Measurements from ENCODE around the gene S100A9. TPM values are rescaled to one million over a fixed set of nuclear protein-coding genes. Genes with fewer than 3 reads are reported as not detected.
"Not testable (repeated sequence)": the region's sequence is repeated elsewhere in the genome, so short reads cannot be mapped to it uniquely, and the experiment has no call there.

S100A9 gene
- total RNA-seq, 1 donor from 2014 or later = 911 TPM

DNA sequence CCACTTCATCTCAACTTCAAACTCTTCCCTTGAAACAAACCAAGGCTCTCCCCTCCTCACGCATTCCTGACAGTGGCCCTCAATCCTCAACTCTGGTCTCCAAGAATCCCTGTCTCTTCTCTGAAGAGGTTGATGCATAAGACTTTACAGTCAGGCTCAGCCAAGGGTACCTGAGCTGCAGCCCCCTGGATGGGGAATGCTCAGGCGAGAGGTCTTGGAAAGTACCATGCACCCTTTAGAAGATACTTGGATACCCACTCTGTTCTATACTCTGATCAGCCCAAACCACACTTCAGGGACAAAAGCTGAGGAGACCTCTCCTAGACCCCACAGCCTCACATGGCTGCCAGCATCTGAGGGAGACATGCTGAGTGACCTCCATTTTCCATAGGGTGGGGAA lies 44.4 kb upstream of the S100A9 start:
- Histone ChIP-seq H3K27ac (no peak overlapping the region), H3K36me3 (no peaks in the 10 kb centered on the region), H3K4me1 (no peaks in the 10 kb centered on the region), H3K9me3 (no peaks in the 10 kb centered on the region), H3K27me3 (ENCODE audit: low read depth) (no peaks in the 10 kb centered on the region), H3K4me3 (no peak overlapping the region)
- intact Hi-C loops (cut with DNase I) = no loop called here
- ATAC-seq = no peak
- TF ChIP-seq, protein P1, sequence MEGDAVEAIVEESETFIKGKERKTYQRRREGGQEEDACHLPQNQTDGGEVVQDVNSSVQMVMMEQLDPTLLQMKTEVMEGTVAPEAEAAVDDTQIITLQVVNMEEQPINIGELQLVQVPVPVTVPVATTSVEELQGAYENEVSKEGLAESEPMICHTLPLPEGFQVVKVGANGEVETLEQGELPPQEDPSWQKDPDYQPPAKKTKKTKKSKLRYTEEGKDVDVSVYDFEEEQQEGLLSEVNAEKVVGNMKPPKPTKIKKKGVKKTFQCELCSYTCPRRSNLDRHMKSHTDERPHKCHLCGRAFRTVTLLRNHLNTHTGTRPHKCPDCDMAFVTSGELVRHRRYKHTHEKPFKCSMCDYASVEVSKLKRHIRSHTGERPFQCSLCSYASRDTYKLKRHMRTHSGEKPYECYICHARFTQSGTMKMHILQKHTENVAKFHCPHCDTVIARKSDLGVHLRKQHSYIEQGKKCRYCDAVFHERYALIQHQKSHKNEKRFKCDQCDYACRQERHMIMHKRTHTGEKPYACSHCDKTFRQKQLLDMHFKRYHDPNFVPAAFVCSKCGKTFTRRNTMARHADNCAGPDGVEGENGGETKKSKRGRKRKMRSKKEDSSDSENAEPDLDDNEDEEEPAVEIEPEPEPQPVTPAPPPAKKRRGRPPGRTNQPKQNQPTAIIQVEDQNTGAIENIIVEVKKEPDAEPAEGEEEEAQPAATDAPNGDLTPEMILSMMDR (IDR thresholded peaks at IDR 0.05) = no peak
- DNase-seq = no peak

GRCh38 chr1:153314388-153314787 lies 43.3 kb upstream of the S100A9 start:
- DNase-seq; H3K4me3 ChIP-seq; H3K4me1 ChIP-seq; ATAC-seq; H3K9me3 ChIP-seq; H3K36me3 ChIP-seq; H3K27ac ChIP-seq; H3K27me3 ChIP-seq (ENCODE audit: low read depth); intact Hi-C loops (cut with DNase I): not testable (repeated sequence)

- H3K36me3 ChIP-seq; H3K4me1 ChIP-seq; intact Hi-C loops (cut with DNase I); H3K27me3 ChIP-seq (ENCODE audit: low read depth); DNase-seq; H3K9me3 ChIP-seq; H3K27ac ChIP-seq; H3K4me3 ChIP-seq; ATAC-seq: not testable (repeated sequence)
Measured at GRCh38 chr1:153316013-153316412, 41.6 kb upstream of the S100A9 start.

GRCh38 chr1:153318145-153318544 lies 39.5 kb upstream of the S100A9 start:
- DNase-seq; ATAC-seq; H3K4me3 ChIP-seq; intact Hi-C loops (cut with DNase I); H3K4me1 ChIP-seq; H3K9me3 ChIP-seq; H3K36me3 ChIP-seq; H3K27me3 ChIP-seq (ENCODE audit: low read depth); H3K27ac ChIP-seq: not testable (repeated sequence)

DNA sequence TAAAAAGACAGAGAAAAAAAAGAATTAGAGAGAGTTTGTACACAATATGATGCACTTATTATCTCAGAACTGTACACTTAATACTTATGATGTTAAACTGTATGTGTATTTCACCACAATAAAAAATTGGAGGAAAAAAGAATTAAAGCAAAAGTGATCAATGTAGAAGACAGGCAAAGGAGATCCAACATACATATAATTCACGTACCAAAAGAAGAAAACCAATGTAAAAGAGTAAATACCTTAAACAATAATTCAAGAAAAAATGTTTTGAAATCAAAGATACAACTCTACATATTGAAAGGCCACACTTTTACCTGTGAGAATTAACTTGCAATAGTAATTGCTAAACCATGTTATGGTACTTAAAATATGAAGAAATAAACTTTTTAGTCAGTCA lies 35.1 kb upstream of the S100A9 start:
- TF ChIP-seq, protein P1 (IDR thresholded peaks at IDR 0.05) = no peak
- no peaks in the 10 kb centered on the region for H3K4me1 ChIP-seq
- ATAC-seq = no peak
- H3K27ac ChIP-seq = no peak overlapping the region
- H3K27me3 ChIP-seq (ENCODE audit: low read depth) = peaks cover 8% of the 10 kb centered on the region
- intact Hi-C loops (cut with DNase I) = no loop called here
- H3K9me3 ChIP-seq = peaks cover 7% of the 10 kb centered on the region
- DNase-seq = no peak
- no peaks in the 10 kb centered on the region for H3K36me3 ChIP-seq
- H3K4me3 ChIP-seq = no peak overlapping the region

DNA sequence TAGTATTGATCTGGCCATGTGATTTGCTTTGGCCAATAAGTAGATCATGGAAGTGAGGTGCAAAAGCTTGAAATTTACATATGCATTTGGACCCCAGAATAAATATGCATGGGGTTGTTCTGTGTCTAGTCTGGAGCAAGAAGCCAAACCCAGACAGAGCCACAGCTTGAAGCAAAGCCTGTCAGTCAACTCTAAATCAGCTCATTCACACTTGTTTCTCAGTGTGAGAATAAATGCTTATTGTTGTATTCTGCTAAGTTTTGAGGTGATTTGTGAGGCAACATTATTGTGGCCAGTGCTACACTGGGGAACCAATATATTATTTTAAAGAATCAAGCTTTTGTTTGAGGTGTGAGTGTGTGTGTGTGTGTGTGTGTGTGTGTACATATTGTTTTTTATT lies 32.7 kb upstream of the S100A9 start:
- peaks cover 7% of the 10 kb centered on the region for H3K9me3 ChIP-seq
- no peak overlapping the region for H3K4me3 ChIP-seq
- no peak for DNase-seq
- TF ChIP-seq, protein P1 (IDR thresholded peaks at IDR 0.05) = no peak
- H3K27me3 ChIP-seq (ENCODE audit: low read depth) = peaks cover 4% of the 10 kb centered on the region
- intact Hi-C loops (cut with DNase I) = no loop called here
- H3K27ac ChIP-seq = no peak overlapping the region
- no peaks in the 10 kb centered on the region for H3K4me1 ChIP-seq
- no peak for ATAC-seq
- no peaks in the 10 kb centered on the region for H3K36me3 ChIP-seq

- no peaks in the 10 kb centered on the region for H3K9me3 ChIP-seq
- no peak overlapping the region for H3K4me3 ChIP-seq
- H3K36me3 ChIP-seq = no peaks in the 10 kb centered on the region
- H3K4me1 ChIP-seq = no peaks in the 10 kb centered on the region
- no peak overlapping the region for H3K27ac ChIP-seq
- TF ChIP-seq, protein P1 (IDR thresholded peaks at IDR 0.05) = no peak
- ATAC-seq (no peak), DNase-seq (no peak)
- no peaks in the 10 kb centered on the region for H3K27me3 ChIP-seq (ENCODE audit: low read depth)
- intact Hi-C loops (cut with DNase I) = no loop called here
Measured at GRCh38 chr1:153333902-153334301, 23.8 kb upstream of the S100A9 start.
